ENCODE data around the gene NDUFB11. TPM values are rescaled to one million over a fixed set of nuclear protein-coding genes. Genes with fewer than 3 reads are reported as not detected.
"Not testable (repeated sequence)": the region's sequence is repeated elsewhere in the genome, so short reads cannot be mapped to it uniquely, and the experiment has no call there.

Gene NDUFB11
- total and polyA plus RNA-seq, 4 donors: 60.7 to 139 (median 120) TPM

- not testable (repeated sequence) for H3K36me3 ChIP-seq (ENCODE audit: control insufficient read depth, insufficient read depth, low read length); H3K4me1 ChIP-seq (ENCODE audit: control insufficient read depth, insufficient read depth, low read length); H3K27ac ChIP-seq (ENCODE audit: low read depth, low read length); DNase-seq (ENCODE audit: low read depth in 4 of 6, low spot score in 6 of 6); H3K4me3 ChIP-seq (ENCODE audit: low read depth, low read length); H3K27me3 ChIP-seq (ENCODE audit: control insufficient read depth, insufficient read depth, low read length); H3K9me3 ChIP-seq (ENCODE audit: control insufficient read depth, insufficient read depth, low read length)
- WGBS (ENCODE audit: insufficient coverage): 100% methylated on average over 1 of the region's 5 CpGs
Measured at GRCh38 chrX:47135650-47136049, 8.9 kb downstream of the NDUFB11 start.

- Histone ChIP-seq H3K27ac (ENCODE audit: low read depth, low read length) (no peak overlapping the region), H3K4me3 (ENCODE audit: low read depth, low read length) (no peak overlapping the region), H3K9me3 (ENCODE audit: control insufficient read depth, insufficient read depth, low read length) (no peaks in the 10 kb centered on the region), H3K4me1 (ENCODE audit: control insufficient read depth, insufficient read depth, low read length) (peaks cover 5% of the 10 kb centered on the region), H3K27me3 (ENCODE audit: control insufficient read depth, insufficient read depth, low read length) (peaks cover 12% of the 10 kb centered on the region), H3K36me3 (ENCODE audit: control insufficient read depth, insufficient read depth, low read length) (no peaks in the 10 kb centered on the region)
- DNase-seq (ENCODE audit: low read depth in 4 of 6, low spot score in 6 of 6): no peak
- WGBS (ENCODE audit: insufficient coverage): 67% methylated on average over 1 of the region's 5 CpGs
Measured at GRCh38 chrX:47133493-47133892, 11.0 kb downstream of the NDUFB11 start.

GRCh38 chrX:47129899-47130358 lies 14.6 kb downstream of the NDUFB11 start:
- 28% methylated on average over 4 of the region's 11 CpGs for WGBS (ENCODE audit: insufficient coverage)
- Histone ChIP-seq H3K4me1 (ENCODE audit: control insufficient read depth, insufficient read depth, low read length) (peaks cover 6% of the 10 kb centered on the region), H3K9me3 (ENCODE audit: control insufficient read depth, insufficient read depth, low read length) (no peaks in the 10 kb centered on the region), H3K27ac (ENCODE audit: low read depth, low read length) (peak overlapping the region; percentile 94), H3K27me3 (ENCODE audit: control insufficient read depth, insufficient read depth, low read length) (peaks cover 13% of the 10 kb centered on the region), H3K36me3 (ENCODE audit: control insufficient read depth, insufficient read depth, low read length) (no peaks in the 10 kb centered on the region), H3K4me3 (ENCODE audit: low read depth, low read length) (peak overlapping the region; percentile 73)
- peak in 2 of 6 donors; percentile 36 to 51 for DNase-seq (ENCODE audit: low read depth in 4 of 6, low spot score in 6 of 6)

GRCh38 chrX:47129157-47129898 lies 15.2 kb downstream of the NDUFB11 start:
- Histone ChIP-seq H3K27me3 (ENCODE audit: control insufficient read depth, insufficient read depth, low read length) (peaks cover 14% of the 10 kb centered on the region), H3K27ac (ENCODE audit: low read depth, low read length) (peak overlapping the region; percentile 94), H3K9me3 (ENCODE audit: control insufficient read depth, insufficient read depth, low read length) (no peaks in the 10 kb centered on the region), H3K36me3 (ENCODE audit: control insufficient read depth, insufficient read depth, low read length) (no peaks in the 10 kb centered on the region), H3K4me3 (ENCODE audit: low read depth, low read length) (peak overlapping the region; percentile 73), H3K4me1 (ENCODE audit: control insufficient read depth, insufficient read depth, low read length) (peaks cover 6% of the 10 kb centered on the region)
- 23% methylated on average over 20 of the region's 31 CpGs for WGBS (ENCODE audit: insufficient coverage)
- DNase-seq (ENCODE audit: low read depth in 4 of 6, low spot score in 6 of 6): peak; percentile 84 to 98 (median 90)

- H3K27me3 ChIP-seq (ENCODE audit: control insufficient read depth, insufficient read depth, low read length): peaks cover 14% of the 10 kb centered on the region
- H3K4me1 ChIP-seq (ENCODE audit: control insufficient read depth, insufficient read depth, low read length); DNase-seq (ENCODE audit: low read depth in 4 of 6, low spot score in 6 of 6); H3K36me3 ChIP-seq (ENCODE audit: control insufficient read depth, insufficient read depth, low read length); H3K9me3 ChIP-seq (ENCODE audit: control insufficient read depth, insufficient read depth, low read length); H3K4me3 ChIP-seq (ENCODE audit: low read depth, low read length); H3K27ac ChIP-seq (ENCODE audit: low read depth, low read length): not testable (repeated sequence)
- 96% methylated on average over 2 of the region's 3 CpGs for whole genome bisulfite sequencing (ENCODE audit: insufficient coverage)
Measured at GRCh38 chrX:47124466-47124865, 20.0 kb downstream of the NDUFB11 start.

GRCh38 chrX:47116551-47117110 lies 27.9 kb downstream of the NDUFB11 start:
- H3K36me3 ChIP-seq (ENCODE audit: control insufficient read depth, insufficient read depth, low read length); H3K4me1 ChIP-seq (ENCODE audit: control insufficient read depth, insufficient read depth, low read length); H3K27ac ChIP-seq (ENCODE audit: low read depth, low read length); H3K9me3 ChIP-seq (ENCODE audit: control insufficient read depth, insufficient read depth, low read length); H3K27me3 ChIP-seq (ENCODE audit: control insufficient read depth, insufficient read depth, low read length); DNase-seq (ENCODE audit: low read depth in 4 of 6, low spot score in 6 of 6); H3K4me3 ChIP-seq (ENCODE audit: low read depth, low read length): not testable (repeated sequence)
- 81% methylated on average over 6 of the region's 7 CpGs for WGBS (ENCODE audit: insufficient coverage)

GRCh38 chrX:47112316-47112954 lies 32.1 kb downstream of the NDUFB11 start:
- 57% methylated on average over 7 of the region's 9 CpGs for WGBS (ENCODE audit: insufficient coverage)
- H3K4me3 ChIP-seq (ENCODE audit: low read depth, low read length): no peak overlapping the region
- H3K4me1 ChIP-seq (ENCODE audit: control insufficient read depth, insufficient read depth, low read length): no peaks in the 10 kb centered on the region
- no peak overlapping the region for H3K27ac ChIP-seq (ENCODE audit: low read depth, low read length)
- no peaks in the 10 kb centered on the region for H3K36me3 ChIP-seq (ENCODE audit: control insufficient read depth, insufficient read depth, low read length)
- peak in 1 of 6 donors; percentile 11 for DNase-seq (ENCODE audit: low read depth in 4 of 6, low spot score in 6 of 6)
- H3K27me3 ChIP-seq (ENCODE audit: control insufficient read depth, insufficient read depth, low read length): no peaks in the 10 kb centered on the region
- H3K9me3 ChIP-seq (ENCODE audit: control insufficient read depth, insufficient read depth, low read length): no peaks in the 10 kb centered on the region

- not testable (repeated sequence) for H3K9me3 ChIP-seq (ENCODE audit: control insufficient read depth, insufficient read depth, low read length); DNase-seq (ENCODE audit: low read depth in 4 of 6, low spot score in 6 of 6); H3K27me3 ChIP-seq (ENCODE audit: control insufficient read depth, insufficient read depth, low read length); H3K4me1 ChIP-seq (ENCODE audit: control insufficient read depth, insufficient read depth, low read length); H3K36me3 ChIP-seq (ENCODE audit: control insufficient read depth, insufficient read depth, low read length); H3K4me3 ChIP-seq (ENCODE audit: low read depth, low read length); H3K27ac ChIP-seq (ENCODE audit: low read depth, low read length)
- 92% methylated on average over 22 of the region's 40 CpGs for WGBS (ENCODE audit: insufficient coverage)
Measured at GRCh38 chrX:47110936-47111615, 33.4 kb downstream of the NDUFB11 start.

GRCh38 chrX:47101206-47101605 lies 43.3 kb downstream of the NDUFB11 start:
- no peaks in the 10 kb centered on the region for H3K4me1 ChIP-seq (ENCODE audit: control insufficient read depth, insufficient read depth, low read length)
- no peaks in the 10 kb centered on the region for H3K9me3 ChIP-seq (ENCODE audit: control insufficient read depth, insufficient read depth, low read length)
- peaks cover 2% of the 10 kb centered on the region for H3K27me3 ChIP-seq (ENCODE audit: control insufficient read depth, insufficient read depth, low read length)
- no peak for DNase-seq (ENCODE audit: low read depth in 4 of 6, low spot score in 6 of 6)
- no peak overlapping the region for H3K4me3 ChIP-seq (ENCODE audit: low read depth, low read length)
- H3K27ac ChIP-seq (ENCODE audit: low read depth, low read length): no peak overlapping the region
- WGBS (ENCODE audit: insufficient coverage): 100% methylated on average over 3 of the region's 4 CpGs
- no peaks in the 10 kb centered on the region for H3K36me3 ChIP-seq (ENCODE audit: control insufficient read depth, insufficient read depth, low read length)

Data from spinal cord (tissue), 10 donors.